DMS153 treated with DMSO at 0.1 percent for 48 hours (cell line): ENCODE results near the gene ABHD8.
A peak's percentile ranks its signal among the peaks of the same experiment; 100 is the strongest.

Experiments
- DNase-seq: peaks from one replicate; lab custom pipeline; 2025; ENCODE audit not compliant: unreplicated experiment; lab: John Stamatoyannopoulos, UW

The ABHD8 gene, protein sequence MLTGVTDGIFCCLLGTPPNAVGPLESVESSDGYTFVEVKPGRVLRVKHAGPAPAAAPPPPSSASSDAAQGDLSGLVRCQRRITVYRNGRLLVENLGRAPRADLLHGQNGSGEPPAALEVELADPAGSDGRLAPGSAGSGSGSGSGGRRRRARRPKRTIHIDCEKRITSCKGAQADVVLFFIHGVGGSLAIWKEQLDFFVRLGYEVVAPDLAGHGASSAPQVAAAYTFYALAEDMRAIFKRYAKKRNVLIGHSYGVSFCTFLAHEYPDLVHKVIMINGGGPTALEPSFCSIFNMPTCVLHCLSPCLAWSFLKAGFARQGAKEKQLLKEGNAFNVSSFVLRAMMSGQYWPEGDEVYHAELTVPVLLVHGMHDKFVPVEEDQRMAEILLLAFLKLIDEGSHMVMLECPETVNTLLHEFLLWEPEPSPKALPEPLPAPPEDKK

DNA sequence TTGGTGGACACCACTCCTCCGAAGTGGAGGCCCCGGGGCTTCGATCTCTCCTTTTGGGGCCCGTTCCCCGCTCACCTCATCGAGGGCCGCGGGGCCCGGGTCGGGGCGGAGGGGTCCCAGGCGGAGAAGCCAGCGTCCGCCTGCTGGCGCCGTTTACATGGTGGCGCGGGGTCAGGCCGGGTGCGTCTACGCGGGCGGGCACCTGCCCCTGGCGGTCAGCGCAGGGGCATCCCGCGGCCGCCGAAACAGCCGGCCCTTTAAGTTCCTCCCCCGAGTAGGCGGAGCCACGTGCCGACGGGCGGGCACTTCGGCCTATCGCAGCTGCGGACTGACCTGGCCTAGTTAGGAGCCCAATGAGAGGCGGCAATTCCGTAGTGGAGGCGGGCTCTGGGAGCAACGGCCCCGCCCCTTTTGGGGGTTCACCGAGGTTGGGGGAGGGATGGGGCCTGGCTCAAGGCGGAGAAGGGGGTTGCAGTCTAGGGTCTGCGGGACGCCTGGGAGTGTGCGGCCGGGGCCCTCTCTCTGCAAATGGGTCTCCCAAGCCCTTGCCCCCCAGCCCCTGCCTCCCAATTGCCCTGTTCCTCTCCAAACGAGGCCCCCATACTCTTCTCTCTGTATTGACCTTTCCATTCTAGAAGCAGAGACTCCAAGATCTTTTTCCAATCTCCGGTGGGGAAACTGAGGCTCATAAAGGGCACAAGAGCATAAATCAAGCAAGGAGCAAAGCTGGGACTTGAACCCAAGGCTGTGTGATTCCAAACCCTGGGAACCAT lies at the start of gene ABHD8:
Gene ABHD8, minus strand, starts transcription at position 259 of the 773 bp plus-strand sequence. CDS start 1,809 bp downstream, outside the sequence.
- peak; percentile 90 for DNase-seq

DNA sequence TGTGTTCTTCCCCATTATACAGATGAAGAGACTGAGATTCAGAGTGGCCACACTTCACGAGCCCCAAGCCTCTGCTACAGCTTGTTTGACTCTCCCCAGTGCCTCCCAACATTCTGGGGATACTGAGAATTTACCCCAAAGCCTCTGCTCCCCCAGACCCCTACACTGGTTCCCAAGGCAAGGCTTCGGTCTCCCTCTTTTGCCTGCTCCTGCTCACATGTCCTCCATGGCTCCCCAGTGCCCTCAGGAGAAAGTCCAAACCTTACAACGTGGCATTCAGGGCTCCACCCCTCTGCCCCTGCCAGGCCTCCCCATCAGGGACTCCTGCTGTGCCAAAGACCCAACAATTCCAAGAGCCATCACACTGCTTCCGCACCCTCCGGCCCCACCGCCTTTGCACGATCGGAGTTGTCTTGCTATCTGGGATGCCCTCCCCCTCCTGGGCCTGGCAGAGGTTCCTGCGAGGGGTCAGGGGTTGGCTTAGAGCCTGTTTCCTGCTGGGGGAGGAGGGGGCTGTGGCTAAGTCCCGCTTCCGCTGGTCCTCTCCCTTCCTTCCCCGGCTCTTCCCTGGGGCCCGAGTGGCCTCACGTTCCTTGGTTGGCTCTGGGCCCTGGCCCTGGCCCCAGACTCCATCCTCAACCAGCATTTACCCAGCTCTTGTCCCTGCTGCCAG lies 49.5 kb upstream of the ABHD8 start:
- DNase-seq, result no peak

DNA sequence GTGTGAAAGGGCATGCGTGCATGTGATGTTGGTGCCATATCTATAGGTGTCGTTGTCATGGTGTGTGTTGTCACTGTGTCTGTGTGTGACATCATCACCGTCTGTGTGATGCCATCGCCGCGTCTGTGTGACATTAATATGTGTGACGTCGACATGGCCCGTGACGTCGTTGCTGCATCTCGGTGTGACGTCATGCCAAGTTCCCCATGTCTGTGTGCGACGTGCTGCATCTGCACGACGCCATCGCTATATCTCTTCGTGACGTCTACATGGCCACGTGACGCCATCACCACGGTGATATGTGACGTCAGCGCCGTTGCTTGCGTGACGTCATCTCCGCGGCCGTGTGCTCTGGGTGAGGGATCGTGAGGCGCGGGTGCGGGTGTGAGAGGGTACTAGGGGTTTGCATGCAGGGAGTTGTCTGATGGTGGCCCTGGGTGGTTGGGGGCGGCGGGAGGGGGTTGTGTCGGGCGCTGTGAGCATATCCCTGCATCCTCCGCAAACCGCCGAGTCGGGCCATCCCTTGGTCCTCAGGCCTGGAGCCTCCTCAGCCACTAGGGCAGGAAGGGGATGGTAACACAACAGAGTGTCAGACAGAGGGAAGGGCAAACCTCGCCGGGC lies 48.7 kb upstream of the ABHD8 start:
- no peak for DNase-seq

DNA sequence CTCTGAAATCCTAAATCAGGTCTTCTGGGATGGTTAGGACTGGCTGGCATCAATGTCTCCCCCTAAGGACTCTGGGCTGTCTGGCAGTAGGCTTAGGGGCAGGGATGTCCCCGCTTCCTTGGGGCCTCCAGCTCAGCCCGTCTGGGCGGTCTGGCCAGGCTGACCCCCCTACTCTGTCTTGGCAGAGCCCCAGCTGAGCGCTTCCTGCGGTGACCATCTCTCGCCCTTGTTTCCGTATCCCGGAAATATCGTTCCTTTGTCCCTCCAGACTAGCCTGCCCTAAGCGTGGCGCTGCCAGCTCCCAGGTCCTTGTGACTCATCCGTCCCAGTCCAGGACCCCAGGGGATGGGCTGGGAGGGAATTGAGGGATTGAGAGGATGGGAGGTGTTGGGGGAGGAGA lies 45.5 kb upstream of the ABHD8 start:
- DNase-seq, result peak; percentile 15

DNA sequence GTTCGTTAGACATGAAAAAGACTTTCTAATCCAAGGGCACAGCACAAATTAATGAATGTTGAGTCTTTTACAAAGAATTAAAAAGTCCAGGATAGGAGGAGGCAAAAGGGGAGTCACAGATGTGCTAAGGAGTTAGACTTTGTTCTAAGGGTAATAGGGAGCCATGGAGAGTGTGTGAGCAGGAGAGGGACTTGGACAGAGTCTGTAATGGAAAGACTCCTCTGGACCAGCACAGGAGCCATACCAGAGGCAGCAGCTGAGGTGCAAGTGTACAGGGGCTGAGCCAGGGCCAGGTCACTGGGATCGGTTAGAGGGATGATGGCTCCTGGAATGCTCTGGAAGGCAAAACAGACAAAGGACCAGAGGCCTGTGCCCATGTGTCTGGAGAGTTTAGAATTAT lies 44.7 kb upstream of the ABHD8 start:
- DNase-seq, result no peak

DNA sequence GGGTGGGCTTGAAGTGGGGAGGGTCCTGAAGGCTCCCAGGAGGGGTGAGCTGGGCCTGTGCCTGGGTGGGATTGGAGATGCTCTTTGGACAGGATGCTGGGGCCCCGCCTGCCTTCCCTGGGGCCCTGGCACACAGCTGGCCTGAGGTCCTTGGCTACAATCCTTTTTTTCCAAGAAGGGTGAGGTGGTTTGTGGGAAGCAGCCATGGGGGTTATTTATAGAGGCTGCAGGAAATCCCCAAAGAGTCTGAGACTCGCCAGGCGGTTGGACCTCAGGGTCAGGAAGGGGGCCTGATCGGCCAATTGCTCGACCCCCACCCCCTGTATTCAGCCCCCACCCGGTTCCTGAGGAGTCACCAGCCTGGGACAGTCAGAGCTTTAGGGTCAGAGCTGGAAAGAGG lies 44.1 kb upstream of the ABHD8 start:
- DNase-seq, result no peak

DNA sequence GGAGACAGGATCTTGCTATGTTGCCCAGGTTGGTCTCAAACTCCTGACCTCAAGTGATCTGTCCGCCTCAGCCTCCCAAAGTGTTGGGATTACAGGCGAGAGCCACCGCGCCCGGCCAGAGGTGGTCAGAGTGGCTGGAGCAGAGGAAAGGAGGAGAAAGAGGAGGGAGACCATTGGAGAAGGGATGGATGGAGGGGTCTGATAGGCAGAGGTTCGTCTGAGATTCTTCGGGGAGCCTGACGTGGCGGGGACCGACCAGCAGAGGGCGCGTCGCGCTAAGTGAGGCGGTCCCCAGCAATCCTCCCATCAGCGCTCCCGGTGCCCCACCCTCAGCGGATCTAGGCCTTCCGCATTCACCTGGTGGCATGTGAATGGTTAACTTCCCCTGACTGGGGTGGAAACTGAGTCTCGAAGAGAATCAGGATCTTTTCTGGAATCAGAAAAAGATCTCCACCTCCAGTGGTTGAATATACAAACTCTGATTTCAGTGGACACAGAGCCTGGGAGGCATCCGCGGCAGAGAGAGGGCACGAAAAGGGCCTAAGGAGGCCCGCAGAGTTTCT lies 43.0 kb upstream of the ABHD8 start:
- peak; percentile 71 for DNase-seq

DNA sequence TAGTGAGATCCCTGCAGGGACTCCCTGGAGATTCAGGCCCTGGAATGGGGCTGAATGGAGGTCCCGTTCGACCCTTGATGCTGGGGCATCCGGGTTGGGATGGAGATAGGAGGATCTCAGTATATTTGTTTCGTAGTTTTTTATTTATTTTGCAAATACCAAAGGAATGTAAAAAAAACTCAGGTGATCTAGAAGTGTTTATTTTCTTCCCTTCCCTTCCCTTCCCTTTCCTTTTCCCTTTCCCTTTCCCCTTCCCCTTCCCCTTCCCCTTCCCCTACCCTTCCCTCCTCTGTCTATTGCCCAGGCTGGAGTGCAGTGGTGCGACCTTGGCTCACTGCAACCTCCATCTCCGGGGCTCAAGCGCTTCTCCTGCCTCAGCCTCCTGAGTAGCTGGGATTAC lies 38.6 kb upstream of the ABHD8 start:
- DNase-seq, result no peak

DNA sequence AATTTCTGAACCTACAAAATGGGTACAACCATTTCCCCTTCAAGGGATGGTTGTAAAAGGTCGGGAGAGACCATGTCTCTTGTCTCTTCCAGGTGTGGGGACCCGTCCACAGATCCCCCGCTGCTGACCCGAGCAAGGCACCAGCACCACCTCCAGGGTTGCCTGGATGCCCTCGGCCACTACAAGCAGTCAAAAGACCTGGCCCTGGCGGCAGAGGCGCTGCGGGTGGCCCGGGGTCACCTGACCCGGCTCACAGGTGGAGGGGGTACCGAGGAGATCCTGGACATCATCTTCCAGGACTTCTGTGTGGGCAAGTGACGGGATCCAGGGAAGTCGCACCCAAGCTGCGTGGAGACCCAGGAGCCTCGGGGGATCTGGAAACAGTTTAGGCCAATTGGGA lies 38.2 kb upstream of the ABHD8 start:
- DNase-seq, result no peak

DNA sequence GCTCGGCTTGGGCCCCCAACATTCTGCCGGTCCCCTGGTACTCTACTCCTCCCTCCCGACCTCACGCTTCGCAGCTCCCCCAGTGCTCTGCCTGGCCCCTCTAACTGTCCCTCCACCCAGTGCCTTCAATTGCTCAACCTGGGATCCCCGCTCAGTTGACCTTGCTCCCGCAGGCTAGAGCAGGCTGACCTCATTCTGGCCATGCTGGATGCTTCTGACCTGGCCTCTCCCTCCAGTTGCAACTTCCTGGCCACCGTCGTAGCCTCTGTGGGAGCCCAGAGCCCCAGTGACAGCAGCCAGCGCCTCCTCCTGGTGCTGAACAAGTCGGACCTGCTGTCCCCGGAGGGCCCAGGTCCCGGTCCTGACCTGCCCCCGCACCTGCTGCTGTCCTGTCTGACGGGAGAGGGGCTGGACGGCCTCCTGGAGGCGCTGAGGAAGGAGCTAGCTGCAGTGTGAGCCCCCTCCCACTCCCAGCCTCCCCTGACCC lies 37.7 kb upstream of the ABHD8 start:
- no peak for DNase-seq

DNA sequence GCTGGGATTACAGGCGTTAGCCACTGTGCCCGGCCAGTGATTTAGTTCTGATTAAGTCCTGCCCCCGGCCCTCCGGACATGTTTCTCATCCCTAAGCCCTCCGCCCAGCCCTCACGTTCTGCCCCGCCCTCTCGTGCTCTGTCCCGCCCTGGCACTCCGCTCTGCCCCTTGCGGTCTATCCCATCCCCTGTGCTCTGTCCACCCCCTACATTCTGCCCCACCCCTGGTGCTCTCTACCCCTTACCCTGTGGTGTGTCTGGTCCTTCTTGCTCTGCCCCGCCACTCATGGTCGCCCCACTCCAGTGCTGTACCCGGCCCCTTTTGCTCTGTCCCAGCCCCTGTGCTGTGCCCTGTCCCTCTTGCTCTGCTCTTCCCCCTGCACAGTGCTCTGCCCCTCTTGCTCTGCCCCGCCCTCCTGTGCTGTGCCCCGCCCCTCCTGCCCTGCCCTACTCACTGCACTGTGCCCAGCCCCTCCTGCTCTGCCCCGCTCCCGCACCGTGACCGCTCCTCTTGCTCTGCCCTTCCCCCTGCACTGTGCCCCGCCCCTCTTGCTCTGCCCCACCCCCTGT lies 37.2 kb upstream of the ABHD8 start:
- DNase-seq, result no peak

DNA sequence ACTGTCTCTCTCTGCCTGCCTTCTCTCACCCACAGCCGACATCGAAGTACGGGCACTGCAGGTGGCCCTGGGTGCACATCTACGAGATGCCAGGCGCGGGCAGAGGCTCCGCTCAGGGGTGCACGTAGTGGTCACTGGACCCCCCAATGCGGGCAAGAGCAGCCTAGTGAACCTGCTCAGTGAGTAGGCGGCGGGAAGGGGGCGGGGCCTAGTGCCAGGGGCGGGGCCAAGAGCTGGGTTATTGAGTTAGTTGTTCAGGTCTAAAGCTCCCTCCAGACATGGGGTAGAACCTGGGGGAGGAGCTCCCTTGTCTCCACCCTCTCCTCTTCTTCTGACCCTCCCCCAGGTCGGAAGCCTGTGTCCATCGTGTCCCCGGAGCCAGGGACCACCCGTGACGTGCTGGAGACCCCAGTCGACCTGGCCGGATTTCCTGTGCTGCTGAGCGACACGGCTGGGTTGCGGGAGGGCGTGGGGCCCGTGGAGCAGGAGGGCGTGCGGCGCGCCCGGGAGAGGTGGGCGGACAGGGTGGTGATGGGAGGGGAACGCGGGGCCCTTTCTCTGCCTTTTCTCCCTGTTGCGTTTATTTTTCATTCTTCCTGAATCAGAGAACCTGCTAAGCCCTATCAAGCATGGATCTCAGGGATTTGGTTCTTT lies 36.0 kb upstream of the ABHD8 start:
- DNase-seq, result no peak

DNA sequence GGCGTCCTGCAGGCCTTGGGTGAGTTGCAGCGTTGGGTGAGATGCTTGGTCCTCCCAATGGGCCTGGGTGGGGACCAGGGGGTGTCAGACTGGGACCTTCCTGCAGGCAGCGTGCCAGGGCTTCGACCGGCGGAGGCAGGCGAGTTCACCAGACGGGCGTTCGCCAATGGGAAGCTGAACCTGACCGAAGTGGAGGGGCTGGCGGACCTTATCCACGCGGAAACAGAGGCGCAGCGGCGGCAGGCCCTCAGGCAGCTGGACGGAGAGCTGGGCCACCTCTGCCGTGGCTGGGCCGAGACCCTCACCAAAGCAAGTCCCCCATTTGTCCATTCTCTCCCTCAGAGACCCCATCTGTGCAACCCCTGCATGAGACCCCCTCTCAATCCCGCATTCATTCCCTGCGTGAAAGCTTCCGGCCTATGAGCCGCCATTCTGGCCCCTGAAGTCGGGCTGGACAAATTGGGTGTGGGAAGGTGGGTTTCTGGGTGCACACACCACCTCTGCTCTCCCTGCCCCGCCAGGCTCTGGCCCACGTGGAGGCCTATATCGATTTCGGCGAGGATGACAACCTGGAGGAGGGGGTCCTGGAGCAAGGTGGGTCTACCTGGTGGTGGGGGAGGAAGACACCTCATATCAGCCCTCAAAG lies 35.3 kb upstream of the ABHD8 start:
- no peak for DNase-seq

DNA sequence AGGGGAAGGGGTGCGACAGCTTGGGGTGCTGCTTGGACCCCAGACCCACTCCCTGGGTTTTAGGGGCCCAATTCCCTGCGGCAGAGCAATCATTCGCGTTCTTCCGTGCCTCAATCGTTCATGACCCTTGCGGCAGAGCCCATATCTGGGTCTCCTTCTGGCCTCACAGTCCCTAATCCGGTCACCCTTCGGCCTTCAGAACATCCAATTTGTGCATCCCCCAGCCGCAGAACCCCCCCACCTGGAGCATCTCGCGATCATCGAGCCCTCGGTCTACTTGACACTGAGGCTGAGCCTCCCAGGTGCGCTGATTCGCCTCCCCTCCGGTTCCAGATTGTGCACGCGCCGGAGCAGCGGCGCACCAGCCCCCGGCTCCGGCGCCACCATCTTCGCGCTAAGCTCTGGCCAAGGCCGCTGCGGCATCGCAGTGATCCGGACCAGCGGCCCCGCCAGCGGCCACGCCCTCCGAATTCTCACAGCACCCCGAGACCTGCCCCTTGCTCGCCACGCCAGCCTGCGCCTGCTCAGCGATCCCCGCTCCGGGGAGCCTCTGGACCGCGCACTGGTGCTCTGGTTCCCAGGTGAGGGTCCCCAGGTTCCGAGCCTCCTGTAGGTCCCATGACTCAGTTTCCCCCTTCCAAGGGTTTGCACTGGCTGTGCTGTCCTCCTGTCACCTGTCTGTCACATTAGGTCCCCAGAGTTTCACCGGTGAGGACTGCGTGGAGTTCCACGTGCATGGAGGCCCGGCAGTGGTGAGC lies 34.6 kb upstream of the ABHD8 start:
- no peak for DNase-seq

DNA sequence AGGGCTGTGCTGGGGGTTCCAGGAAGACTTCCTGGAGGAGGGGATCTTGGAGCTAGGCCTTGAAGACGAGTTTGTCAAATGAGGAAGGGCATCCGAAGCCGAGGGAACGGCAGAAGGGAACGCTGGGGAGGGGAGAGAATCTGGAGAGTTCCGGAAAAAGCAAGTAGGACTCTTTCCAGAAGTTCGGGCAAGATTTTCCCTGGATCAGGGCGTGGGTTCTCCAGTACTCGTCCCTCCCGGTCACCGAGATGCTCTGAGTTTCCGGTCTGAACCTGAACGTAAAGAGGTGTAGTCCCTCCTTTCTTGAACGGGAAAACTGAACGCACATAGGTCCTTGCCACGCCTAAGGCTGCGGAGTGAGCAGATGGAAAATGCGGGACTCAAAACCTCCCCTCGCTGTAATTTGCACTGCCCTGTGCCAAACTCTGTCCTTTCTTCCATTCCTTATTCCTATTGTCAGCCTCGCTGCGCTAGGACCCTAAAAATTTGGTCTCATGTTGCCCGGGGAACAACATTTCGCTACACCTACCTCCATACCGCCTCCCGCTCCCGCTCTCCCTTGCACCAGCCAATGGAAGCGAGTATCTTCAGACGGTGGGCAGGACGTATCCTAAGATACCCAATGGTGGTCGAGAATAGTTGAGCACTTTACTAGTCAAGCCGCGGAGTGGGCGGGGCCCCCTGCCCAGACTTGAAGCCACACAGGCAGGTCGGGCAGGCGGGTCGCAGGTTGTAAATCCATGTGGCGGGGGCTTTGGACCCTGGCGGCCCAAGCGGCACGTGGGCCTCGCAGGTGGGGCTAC lies 33.8 kb upstream of the ABHD8 start, which contains the start of gene GTPBP3:
Gene GTPBP3, plus strand, starts transcription at position 682 of the 803 bp plus-strand sequence. Its CDS starts 59 bp downstream, at position 741.
- DNase-seq, result peak; percentile 97

DNA sequence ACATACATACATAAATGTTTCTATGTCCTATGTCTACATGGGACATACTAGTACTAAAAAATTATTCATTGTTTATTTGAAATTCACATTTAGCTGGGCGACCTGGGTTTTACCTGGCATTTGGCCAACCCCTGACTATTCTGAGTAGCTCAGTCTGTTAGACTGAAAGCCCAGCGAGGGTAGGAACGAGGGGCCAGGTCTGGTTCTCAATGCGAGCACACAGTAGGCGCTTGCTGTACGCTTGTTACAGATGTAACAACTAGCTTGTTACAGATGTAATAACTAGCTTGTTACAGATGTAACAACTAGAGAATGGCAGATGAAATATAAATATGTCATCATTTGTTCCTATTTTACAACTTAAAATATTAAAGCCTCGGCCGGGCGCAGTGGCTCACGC lies 32.4 kb upstream of the ABHD8 start:
- no peak for DNase-seq
